ENCODE data around the gene PHAF1.

PHAF1 gene

GRCh38 chr16:67190448-67191399 lies 81.0 kb downstream of the PHAF1 start:
- TF ChIP-seq, protein P1, sequence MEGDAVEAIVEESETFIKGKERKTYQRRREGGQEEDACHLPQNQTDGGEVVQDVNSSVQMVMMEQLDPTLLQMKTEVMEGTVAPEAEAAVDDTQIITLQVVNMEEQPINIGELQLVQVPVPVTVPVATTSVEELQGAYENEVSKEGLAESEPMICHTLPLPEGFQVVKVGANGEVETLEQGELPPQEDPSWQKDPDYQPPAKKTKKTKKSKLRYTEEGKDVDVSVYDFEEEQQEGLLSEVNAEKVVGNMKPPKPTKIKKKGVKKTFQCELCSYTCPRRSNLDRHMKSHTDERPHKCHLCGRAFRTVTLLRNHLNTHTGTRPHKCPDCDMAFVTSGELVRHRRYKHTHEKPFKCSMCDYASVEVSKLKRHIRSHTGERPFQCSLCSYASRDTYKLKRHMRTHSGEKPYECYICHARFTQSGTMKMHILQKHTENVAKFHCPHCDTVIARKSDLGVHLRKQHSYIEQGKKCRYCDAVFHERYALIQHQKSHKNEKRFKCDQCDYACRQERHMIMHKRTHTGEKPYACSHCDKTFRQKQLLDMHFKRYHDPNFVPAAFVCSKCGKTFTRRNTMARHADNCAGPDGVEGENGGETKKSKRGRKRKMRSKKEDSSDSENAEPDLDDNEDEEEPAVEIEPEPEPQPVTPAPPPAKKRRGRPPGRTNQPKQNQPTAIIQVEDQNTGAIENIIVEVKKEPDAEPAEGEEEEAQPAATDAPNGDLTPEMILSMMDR (conservative IDR thresholded peaks at IDR 0.05; ENCODE audit: low read depth, low read length), result no peak
- no peak for DNase-seq (ENCODE audit: low read depth)
- H3K4me3 ChIP-seq (ENCODE audit: low read depth, low read length), result no peak overlapping the region

GRCh38 chr16:67191411-67191994 lies 81.8 kb downstream of the PHAF1 start:
- TF ChIP-seq, protein P1 (conservative IDR thresholded peaks at IDR 0.05; ENCODE audit: low read depth, low read length), result no peak
- DNase-seq (ENCODE audit: low read depth), result no peak
- H3K4me3 ChIP-seq (ENCODE audit: low read depth, low read length), result peak overlapping the region; percentile 97

DNA sequence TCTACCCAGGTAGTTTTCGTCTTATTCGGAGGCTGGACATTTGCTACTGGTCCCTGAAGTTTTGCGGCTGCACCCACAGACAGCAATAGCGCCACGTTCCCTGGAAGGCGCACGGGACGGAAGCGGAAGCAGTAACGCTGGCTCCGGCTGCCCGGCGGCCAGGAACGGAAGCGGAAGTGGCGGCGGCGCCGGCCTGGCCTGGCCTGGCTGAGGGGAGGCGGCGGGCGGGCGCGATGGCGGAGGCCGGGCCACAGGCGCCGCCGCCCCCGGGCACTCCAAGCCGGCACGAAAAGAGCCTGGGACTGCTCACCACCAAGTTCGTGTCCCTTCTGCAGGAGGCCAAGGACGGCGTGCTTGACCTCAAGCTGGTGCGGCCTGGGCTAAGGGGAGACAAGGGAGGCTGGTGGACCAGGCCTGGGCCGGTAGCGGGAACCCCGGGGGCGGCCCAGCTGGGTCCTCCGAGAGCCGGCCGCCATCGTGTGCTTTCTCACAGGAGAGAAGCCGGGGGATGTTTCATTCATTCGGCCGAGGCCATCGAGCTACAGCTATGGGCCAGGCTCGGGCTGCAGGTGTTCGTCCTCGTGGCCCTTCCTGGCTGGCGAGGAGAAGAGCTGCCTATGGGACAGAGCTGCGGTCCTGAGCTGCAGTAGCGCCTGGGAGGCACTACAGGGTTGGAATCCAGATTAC lies 82.4 kb downstream of the PHAF1 start, which contains the start of gene E2F4:
Gene E2F4 (plus strand): TSS at position 161 of the 687 bp plus-strand sequence. CDS start 73 bp downstream, at position 234.
- peak within 1 kb of the TSS; percentile 97 for H3K4me3 ChIP-seq (ENCODE audit: low read depth, low read length)
- TF ChIP-seq, protein P1 (conservative IDR thresholded peaks at IDR 0.05; ENCODE audit: low read depth, low read length), result no peak
- DNase-seq (ENCODE audit: low read depth), result peak; percentile 95

- TF ChIP-seq, protein P1 (conservative IDR thresholded peaks at IDR 0.05; ENCODE audit: low read depth, low read length), result no peak
- no peak for DNase-seq (ENCODE audit: low read depth)
- peak overlapping the region; percentile 97 for H3K4me3 ChIP-seq (ENCODE audit: low read depth, low read length)
Measured at GRCh38 chr16:67192781-67193361, 83.1 kb downstream of the PHAF1 start.

DNA sequence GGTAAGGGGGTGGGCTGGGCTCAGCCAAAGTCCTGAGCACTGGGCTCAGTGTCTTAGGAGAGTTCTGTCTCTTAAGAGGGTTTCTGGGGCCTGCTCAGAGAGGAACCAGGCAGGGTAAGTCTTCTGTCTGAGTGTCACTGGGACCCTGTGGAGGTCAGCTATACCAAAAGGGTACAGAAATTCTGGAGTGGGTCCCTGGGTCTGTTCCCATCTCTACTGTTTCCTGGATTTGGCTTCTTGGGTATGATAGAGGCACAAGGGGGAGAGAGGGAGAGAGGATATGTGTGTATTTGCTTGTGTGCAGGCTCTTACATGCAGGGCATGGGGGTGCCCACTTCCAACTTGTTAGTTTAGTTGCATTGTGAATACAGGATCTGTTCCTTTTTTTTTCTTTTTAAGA lies 83.8 kb downstream of the PHAF1 start:
- TF ChIP-seq, protein P1 (conservative IDR thresholded peaks at IDR 0.05; ENCODE audit: low read depth, low read length), result no peak
- peak overlapping the region; percentile 97 for H3K4me3 ChIP-seq (ENCODE audit: low read depth, low read length)

GRCh38 chr16:67194260-67194659 lies 84.5 kb downstream of the PHAF1 start:
- DNase-seq (ENCODE audit: low read depth), result no peak
- TF ChIP-seq, protein P1 (conservative IDR thresholded peaks at IDR 0.05; ENCODE audit: low read depth, low read length), result no peak
- no peak overlapping the region for H3K4me3 ChIP-seq (ENCODE audit: low read depth, low read length)

More for the DNA sequence above, 83.8 kb downstream of the PHAF1 start:
- no peak for DNase-seq (ENCODE audit: low read depth)
